Endodermal cell (in vitro differentiated cells): ENCODE measurements around the gene IL20. TPM values are rescaled to one million over a fixed set of nuclear protein-coding genes. Genes with fewer than 3 reads are reported as not detected.

Experiments
- DNase-seq: peaks from one replicate; pipeline ENCODE4 v3.0.0-alpha.2; 2017
- H3K27ac ChIP-seq: 2 replicates; pipeline ENCODE4 v1.5.1; 2013; ENCODE audit warnings: mild to moderate bottlenecking, low read depth, low read length, moderate library complexity
- H3K27me3 ChIP-seq: 2 replicates; pipeline ENCODE4 v1.6.1; 2013; ENCODE audit warnings: mild to moderate bottlenecking, low read length, moderate library complexity; ENCODE audit not compliant: insufficient read depth, control insufficient read depth, poor library complexity, severe bottlenecking
- H3K36me3 ChIP-seq: 2 replicates; pipeline ENCODE4 v1.7.0; 2013; ENCODE audit warnings: mild to moderate bottlenecking, low read length, moderate library complexity; ENCODE audit not compliant: control insufficient read depth, insufficient read depth
- H3K4me1 ChIP-seq: one replicate; pipeline ENCODE4 v1.7.0; 2013; ENCODE audit warnings: low read length; ENCODE audit not compliant: control insufficient read depth, insufficient read depth
- H3K4me3 ChIP-seq: 2 replicates; pipeline ENCODE4 v1.5.1; 2013; ENCODE audit warnings: mild to moderate bottlenecking, low read length, moderate library complexity
- H3K9ac ChIP-seq: 2 replicates; pipeline ENCODE4 v1.6.1; 2013; ENCODE audit warnings: mild to moderate bottlenecking, low read length, moderate library complexity; ENCODE audit not compliant: poor library complexity, severe bottlenecking; ENCODE audit errors: extremely low read depth
- H3K9me3 ChIP-seq: 2 replicates; pipeline ENCODE4 v1.6.1; 2013; ENCODE audit warnings: mild to moderate bottlenecking, low read length, moderate library complexity; ENCODE audit not compliant: control insufficient read depth
- H3K27ac Mint-ChIP-seq: 2 replicates; pipeline ENCODE4 v1.8.0; 2020; ENCODE audit warnings: mixed read lengths
- H3K27me3 Mint-ChIP-seq: 2 replicates; pipeline ENCODE4 v1.8.0; 2021; ENCODE audit warnings: mild to moderate bottlenecking, mixed read lengths; ENCODE audit not compliant: insufficient read depth
- H3K36me3 Mint-ChIP-seq: 2 replicates; pipeline ENCODE4 v1.8.0; 2020; ENCODE audit warnings: low read depth, mixed read lengths
- H3K4me1 Mint-ChIP-seq: 2 replicates; pipeline ENCODE4 v1.8.0; 2020; ENCODE audit warnings: mixed read lengths
- H3K4me3 Mint-ChIP-seq: 2 replicates; pipeline ENCODE4 v1.8.0; 2020; ENCODE audit warnings: mild to moderate bottlenecking, moderate library complexity, mixed read lengths
- H3K9me3 Mint-ChIP-seq: 2 replicates; pipeline ENCODE4 v1.8.0; 2020; ENCODE audit warnings: mild to moderate bottlenecking, mixed read lengths
- WGBS, 2 experiments: methylation state at CpG; one replicate each; pipeline versions ENCODE4 v1.1.5 to v1.1.7; 2013; ENCODE audit warnings: missing lambda C conversion rate in 2 of 2, mixed read lengths in 1 of 2; ENCODE audit not compliant: insufficient coverage in 1 of 2, insufficient read length in 1 of 2; 5-methylcytosine and 5-hydroxymethylcytosine counted together
- total RNA-seq, 2 donors: library from RNA; stranded (reverse); fragmentation: NEBNext Ultra II Directional in 1 of 2; extraction: Animal tissue kit (Norgen Biotek cat#: 25700) in 1 of 2; gene quantifications; 2 replicates in 1 of 2; 3 replicates in 1 of 2; pipeline ENCODE4 v1.2.1, GENCODE V29; 2021
- TF ChIP-seq, protein P1 (sequence below): fragments of 200-600 bp; sonication (generic); conservative IDR thresholded peaks from 2 replicates; pipeline ENCODE4 v1.5.0; 2021; ENCODE audit warnings: antibody characterized with exemption, mild to moderate bottlenecking

IL20 gene
- total RNA-seq, 2 donors from 2014 or later = not detected

GRCh38 chr1:206883160-206883559, 17.7 kb downstream of the IL20 start:
- Histone ChIP-seq H3K27me3 (no peaks in the 10 kb centered on the region), H3K36me3 (no peaks in the 10 kb centered on the region), H3K27ac (no peak overlapping the region), H3K4me3 (no peak overlapping the region), H3K9ac (no peak overlapping the region), H3K9me3 (peaks cover 16% of the 10 kb centered on the region), H3K4me1 (no peaks in the 10 kb centered on the region)
- Mint-ChIP-seq H3K9me3 (peaks cover 16% of the 10 kb centered on the region), H3K27me3 (peaks cover 5% of the 10 kb centered on the region), H3K4me1 (no peaks in the 10 kb centered on the region), H3K36me3 (no peaks in the 10 kb centered on the region), H3K4me3 (no peak overlapping the region), H3K27ac (no peak overlapping the region)
- DNase-seq = no peak
- TF ChIP-seq, protein P1, sequence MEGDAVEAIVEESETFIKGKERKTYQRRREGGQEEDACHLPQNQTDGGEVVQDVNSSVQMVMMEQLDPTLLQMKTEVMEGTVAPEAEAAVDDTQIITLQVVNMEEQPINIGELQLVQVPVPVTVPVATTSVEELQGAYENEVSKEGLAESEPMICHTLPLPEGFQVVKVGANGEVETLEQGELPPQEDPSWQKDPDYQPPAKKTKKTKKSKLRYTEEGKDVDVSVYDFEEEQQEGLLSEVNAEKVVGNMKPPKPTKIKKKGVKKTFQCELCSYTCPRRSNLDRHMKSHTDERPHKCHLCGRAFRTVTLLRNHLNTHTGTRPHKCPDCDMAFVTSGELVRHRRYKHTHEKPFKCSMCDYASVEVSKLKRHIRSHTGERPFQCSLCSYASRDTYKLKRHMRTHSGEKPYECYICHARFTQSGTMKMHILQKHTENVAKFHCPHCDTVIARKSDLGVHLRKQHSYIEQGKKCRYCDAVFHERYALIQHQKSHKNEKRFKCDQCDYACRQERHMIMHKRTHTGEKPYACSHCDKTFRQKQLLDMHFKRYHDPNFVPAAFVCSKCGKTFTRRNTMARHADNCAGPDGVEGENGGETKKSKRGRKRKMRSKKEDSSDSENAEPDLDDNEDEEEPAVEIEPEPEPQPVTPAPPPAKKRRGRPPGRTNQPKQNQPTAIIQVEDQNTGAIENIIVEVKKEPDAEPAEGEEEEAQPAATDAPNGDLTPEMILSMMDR = no peak
- WGBS, 2 experiments = 86 to 94% methylated on average over 1 of the region's 1 CpG

DNA sequence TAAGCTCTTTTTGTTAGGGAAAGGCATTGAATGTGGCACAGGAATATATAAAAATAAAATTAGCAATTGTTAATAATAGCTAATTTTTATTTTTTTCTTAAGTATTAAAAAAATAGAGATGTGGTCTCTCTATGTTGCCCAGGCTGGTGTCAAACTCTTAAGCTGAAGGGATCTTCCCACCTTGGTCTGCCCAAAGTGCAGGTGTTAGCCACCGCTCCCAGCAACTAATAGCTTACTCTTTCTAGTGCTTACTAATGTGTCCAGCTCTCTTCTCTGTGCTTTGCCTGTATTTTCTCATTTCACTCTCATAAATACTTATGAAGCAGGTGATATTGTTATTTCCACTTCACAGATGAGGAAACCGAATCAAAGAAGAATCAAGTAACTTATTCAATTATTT, 18.5 kb downstream of the IL20 start:
- Histone ChIP-seq H3K27ac (no peak overlapping the region), H3K4me1 (no peaks in the 10 kb centered on the region), H3K9me3 (peaks cover 10% of the 10 kb centered on the region), H3K9ac (no peak overlapping the region), H3K27me3 (no peaks in the 10 kb centered on the region), H3K4me3 (no peak overlapping the region), H3K36me3 (no peaks in the 10 kb centered on the region)
- Mint-ChIP-seq H3K27me3 (peaks cover 5% of the 10 kb centered on the region), H3K4me1 (no peaks in the 10 kb centered on the region), H3K9me3 (peaks cover 11% of the 10 kb centered on the region), H3K27ac (no peak overlapping the region), H3K4me3 (no peak overlapping the region), H3K36me3 (no peaks in the 10 kb centered on the region)
- DNase-seq = no peak
- TF ChIP-seq, protein P1 = no peak
- WGBS, 2 experiments = 92 to 100% methylated on average over 1 to 2 of the region's 2 CpGs

GRCh38 chr1:206885341-206886060, 20.1 kb downstream of the IL20 start:
- Mint-ChIP-seq H3K27me3 (peaks cover 5% of the 10 kb centered on the region), H3K4me3 (no peak overlapping the region), H3K36me3 (no peaks in the 10 kb centered on the region), H3K9me3 (peaks cover 1% of the 10 kb centered on the region), H3K4me1 (peaks cover 9% of the 10 kb centered on the region), H3K27ac (no peak overlapping the region)
- no peak for DNase-seq
- WGBS, 2 experiments = 92 to 100% methylated on average over 1 to 3 of the region's 3 CpGs
- TF ChIP-seq, protein P1 = no peak
- no peaks in the 10 kb centered on the region for H3K36me3 ChIP-seq
- no peaks in the 10 kb centered on the region for H3K27me3 ChIP-seq
- H3K27ac ChIP-seq = no peak overlapping the region
- no peak overlapping the region for H3K9ac ChIP-seq
- no peaks in the 10 kb centered on the region for H3K9me3 ChIP-seq
- no peaks in the 10 kb centered on the region for H3K4me1 ChIP-seq
- no peak overlapping the region for H3K4me3 ChIP-seq
